Measurements from ENCODE around the gene SMARCA2. TPM values are rescaled to one million over a fixed set of nuclear protein-coding genes. Genes with fewer than 3 reads are reported as not detected.
A peak's percentile ranks its signal among the peaks of the same experiment; 100 is the strongest.

The SMARCA2 gene
- total and polyA plus RNA-seq, 8 donors: 20.5 to 242 (median 78.5) TPM

- TF ChIP-seq EP300 (IDR thresholded peaks at IDR 0.05): no peak
- TF ChIP-seq CTCF (IDR thresholded peaks at IDR 0.05): no peak
- no peaks in the 10 kb centered on the region for H3K4me1 ChIP-seq
- 30 to 57% (median 50%) methylated on average over 1 of the region's 1 CpG for WGBS, 5 donors
Observed at GRCh38 chr9:1969898-1970297, 45.2 kb upstream of the SMARCA2 start.

GRCh38 chr9:1972672-1973071, 42.5 kb upstream of the SMARCA2 start:
- no peak overlapping the region for H3K27ac ChIP-seq
- no peaks in the 10 kb centered on the region for H3K27me3 ChIP-seq
- H3K4me3 ChIP-seq: no peak overlapping the region
- no peak for DNase-seq
- peaks cover 0 to 8% (median 0%) of the 10 kb centered on the region in 4 donors for H3K9me3 ChIP-seq
- TF ChIP-seq POLR2AphosphoS5 (IDR thresholded peaks at IDR 0.05) (no peak), CTCF (IDR thresholded peaks at IDR 0.05) (no peak), POLR2A (IDR thresholded peaks at IDR 0.05) (no peak), EP300 (IDR thresholded peaks at IDR 0.05) (no peak)
- no peaks in the 10 kb centered on the region for H3K36me3 ChIP-seq
- no peaks in the 10 kb centered on the region for H3K4me1 ChIP-seq
- intact Hi-C loops (cut with DNase I; ENCODE audit: low total_unique reads): no loop called here

More at GRCh38 chr9:1969898-1970297, 45.2 kb upstream of the SMARCA2 start:
- Histone ChIP-seq H3K27me3 (no peaks in the 10 kb centered on the region), H3K36me3 (no peaks in the 10 kb centered on the region), H3K27ac (no peak overlapping the region), H3K9me3 (peaks cover 0 to 8% (median 0%) of the 10 kb centered on the region in 4 donors), H3K4me3 (no peak overlapping the region)
- DNase-seq: no peak
- intact Hi-C loops (cut with DNase I; ENCODE audit: low total_unique reads): no loop called here

GRCh38 chr9:1977026-1977425, 38.1 kb upstream of the SMARCA2 start:
- Histone ChIP-seq H3K9me3 (peaks cover 0 to 5% (median 0%) of the 10 kb centered on the region in 4 donors), H3K4me1 (peaks cover 0 to 23% (median 4%) of the 10 kb centered on the region in 4 donors), H3K4me3 (no peak overlapping the region), H3K27ac (no peak overlapping the region), H3K36me3 (no peaks in the 10 kb centered on the region), H3K27me3 (no peaks in the 10 kb centered on the region)
- DNase-seq: no peak
- intact Hi-C loops (cut with DNase I; ENCODE audit: low total_unique reads): no loop called here
- TF ChIP-seq POLR2A (IDR thresholded peaks at IDR 0.05): no peak
- WGBS, 5 donors: 69 to 85% (median 84%) methylated on average over 2 of the region's 2 CpGs

GRCh38 chr9:1978941-1979340, 36.2 kb upstream of the SMARCA2 start:
- TF ChIP-seq CTCF (IDR thresholded peaks at IDR 0.05) (no peak), POLR2A (IDR thresholded peaks at IDR 0.05) (no peak), POLR2AphosphoS5 (IDR thresholded peaks at IDR 0.05) (peak in 1 of 3 donors; percentile 10), EP300 (IDR thresholded peaks at IDR 0.05) (no peak)
- intact Hi-C loops (cut with DNase I; ENCODE audit: low total_unique reads): no loop called here
- WGBS, 5 donors: 48 to 67% (median 51%) methylated on average over 5 of the region's 5 CpGs
- Histone ChIP-seq H3K4me3 (no peak overlapping the region), H3K4me1 (peaks cover 0 to 23% (median 4%) of the 10 kb centered on the region in 4 donors), H3K27ac (peak overlapping the region in 1 of 5 donors; percentile 44), H3K36me3 (no peaks in the 10 kb centered on the region), H3K9me3 (no peaks in the 10 kb centered on the region), H3K27me3 (no peaks in the 10 kb centered on the region)
- peak in 1 of 2 donors; percentile 32 for DNase-seq

- TF ChIP-seq POLR2A (IDR thresholded peaks at IDR 0.05) (no peak), CTCF (IDR thresholded peaks at IDR 0.05) (no peak), POLR2AphosphoS5 (IDR thresholded peaks at IDR 0.05) (no peak), EP300 (IDR thresholded peaks at IDR 0.05) (no peak)
- Histone ChIP-seq H3K27ac (peak overlapping the region in 3 of 5 donors; percentile 19 to 44 (median 23)), H3K9me3 (no peaks in the 10 kb centered on the region), H3K4me3 (no peak overlapping the region), H3K36me3 (no peaks in the 10 kb centered on the region), H3K4me1 (peaks cover 0 to 23% (median 4%) of the 10 kb centered on the region in 4 donors), H3K27me3 (no peaks in the 10 kb centered on the region)
- WGBS, 5 donors: 49 to 69% (median 64%) methylated on average over 7 of the region's 7 CpGs
- intact Hi-C loops (cut with DNase I; ENCODE audit: low total_unique reads): no loop called here
- DNase-seq: peak in 1 of 2 donors; percentile 33
Observed at GRCh38 chr9:1979741-1980367, 35.3 kb upstream of the SMARCA2 start.
